H9 (cell line): ENCODE results near the gene ELAPOR1. TPM values are rescaled to one million over a fixed set of nuclear protein-coding genes. Genes with fewer than 3 reads are reported as not detected.

ENCODE experiments used
- DNase-seq: peaks from one replicate; pipeline ENCODE4 v3.0.0-alpha.2; 2017
- H2AFZ ChIP-seq: one replicate; pipeline ENCODE4 v1.6.1; 2013; ENCODE audit warnings: mild to moderate bottlenecking, low read length, control low read depth, moderate library complexity
- H2AK5ac ChIP-seq: 2 replicates; pipeline ENCODE4 v1.6.1; 2013; ENCODE audit warnings: low read length, control low read depth, mixed read lengths; ENCODE audit not compliant: insufficient read length
- H2BK120ac ChIP-seq: one replicate; pipeline ENCODE4 v1.6.1; 2013; ENCODE audit warnings: low read depth, mild to moderate bottlenecking, low read length, control low read depth, inconsistent platforms; ENCODE audit not compliant: poor library complexity, severe bottlenecking
- H2BK12ac ChIP-seq: 2 replicates; pipeline ENCODE4 v1.6.1; 2013; ENCODE audit warnings: low read length, control low read depth, mixed read lengths, low read depth; ENCODE audit not compliant: insufficient read length
- H2BK15ac ChIP-seq: 2 replicates; pipeline ENCODE4 v1.6.1; 2013; ENCODE audit warnings: low read depth, low read length, control low read depth
- H2BK20ac ChIP-seq: one replicate; pipeline ENCODE4 v1.6.1; 2013; ENCODE audit warnings: low read depth, mild to moderate bottlenecking, low read length, control low read depth, inconsistent platforms; ENCODE audit not compliant: poor library complexity, severe bottlenecking
- H2BK5ac ChIP-seq: 2 replicates; pipeline ENCODE4 v1.6.1; 2013; ENCODE audit warnings: low read length, control low read depth, mixed read lengths; ENCODE audit not compliant: insufficient read length
- H3K14ac ChIP-seq: 2 replicates; pipeline ENCODE4 v1.6.1; 2013; ENCODE audit warnings: low read length, control low read depth; ENCODE audit not compliant: insufficient read depth
- H3K18ac ChIP-seq: 2 replicates; pipeline ENCODE4 v1.6.1; 2013; ENCODE audit warnings: low read depth, mild to moderate bottlenecking, mixed read lengths, low read length, control low read depth; ENCODE audit not compliant: insufficient read length
- H3K23ac ChIP-seq: 2 replicates; pipeline ENCODE4 v1.6.1; 2013; ENCODE audit warnings: low read length, control low read depth, mixed read lengths, low read depth; ENCODE audit not compliant: insufficient read length
- H3K23me2 ChIP-seq: 2 replicates; pipeline ENCODE4 v1.6.1; 2013; ENCODE audit warnings: low read depth, mild to moderate bottlenecking, mixed read lengths, low read length, control low read depth; ENCODE audit not compliant: insufficient read length, poor library complexity, severe bottlenecking
- H3K27ac ChIP-seq: 2 replicates; pipeline ENCODE4 v1.5.1; 2013; ENCODE audit warnings: low read length, control low read depth, mixed read lengths, low read depth; ENCODE audit not compliant: insufficient read length
- H3K27me3 ChIP-seq: 2 replicates; pipeline ENCODE4 v1.6.1; 2013; ENCODE audit warnings: low read length, control low read depth, inconsistent platforms; ENCODE audit not compliant: insufficient read depth
- H3K4ac ChIP-seq: 2 replicates; pipeline ENCODE4 v1.6.1; 2013; ENCODE audit warnings: low read depth, mild to moderate bottlenecking, control low read depth, inconsistent platforms, low read length, moderate library complexity
- H3K4me1 ChIP-seq: 2 replicates; pipeline ENCODE4 v1.6.1; 2013; ENCODE audit warnings: low read length, control low read depth, inconsistent platforms; ENCODE audit not compliant: insufficient read depth
- H3K4me2 ChIP-seq: 2 replicates; pipeline ENCODE4 v1.6.1; 2013; ENCODE audit warnings: low read length, control low read depth, mixed read lengths; ENCODE audit not compliant: insufficient read length, insufficient read depth
- H3K56ac ChIP-seq: 2 replicates; pipeline ENCODE4 v1.6.1; 2013; ENCODE audit warnings: low read depth, mild to moderate bottlenecking, mixed read lengths, low read length, control low read depth; ENCODE audit not compliant: insufficient read length
- H3K79me1 ChIP-seq: 2 replicates; pipeline ENCODE4 v1.6.1; 2013; ENCODE audit warnings: low read depth, mild to moderate bottlenecking, moderate library complexity, low read length, control low read depth, inconsistent platforms; ENCODE audit not compliant: insufficient read depth, poor library complexity, severe bottlenecking
- H3K79me2 ChIP-seq: 2 replicates; pipeline ENCODE4 v1.6.1; 2013; ENCODE audit warnings: low read length, control low read depth, inconsistent platforms; ENCODE audit not compliant: insufficient read depth
- H3K9ac ChIP-seq: 2 replicates; pipeline ENCODE4 v1.6.1; 2013; ENCODE audit warnings: low read length, control low read depth, mixed read lengths; ENCODE audit not compliant: insufficient read length; ENCODE audit errors: extremely low read depth
- H3K9me3 ChIP-seq: one replicate; pipeline ENCODE4 v1.6.1; 2013; ENCODE audit warnings: low read depth, low read length, inconsistent platforms; ENCODE audit not compliant: control insufficient read depth
- H3T11ph ChIP-seq: one replicate; pipeline ENCODE4 v1.6.1; 2013; ENCODE audit warnings: mild to moderate bottlenecking, low read length, control low read depth, inconsistent platforms
- H4K20me1 ChIP-seq: one replicate; pipeline ENCODE4 v1.6.1; 2013; ENCODE audit not compliant: control insufficient read depth, insufficient read length, insufficient read depth
- H4K5ac ChIP-seq: 2 replicates; pipeline ENCODE4 v1.6.1; 2013; ENCODE audit warnings: low read depth, mild to moderate bottlenecking, mixed read lengths, low read length, control low read depth; ENCODE audit not compliant: insufficient read length
- H4K8ac ChIP-seq: replicated peaks from 2 replicates; pipeline ENCODE4 v1.6.1; 2013; ENCODE audit warnings: low read length, control low read depth, mixed read lengths, low read depth; ENCODE audit not compliant: insufficient read length
- H4K91ac ChIP-seq: 2 replicates; pipeline ENCODE4 v1.6.1; 2013; ENCODE audit warnings: low read depth, mild to moderate bottlenecking, moderate library complexity, mixed read lengths, low read length, control low read depth; ENCODE audit not compliant: insufficient read length
- H3K27ac Mint-ChIP-seq, 3 experiments: 2 replicates in 2 of 3; 3 replicates in 1 of 3; pipeline ENCODE4 v1.8.0; 2020 to 2021; ENCODE audit warnings: mixed read lengths in 3 of 3, mild to moderate bottlenecking in 1 of 3, moderate library complexity in 1 of 3
- H3K27me3 Mint-ChIP-seq: 2 replicates; pipeline ENCODE4 v1.8.0; 2021; ENCODE audit warnings: low read depth, mild to moderate bottlenecking, moderate library complexity, mixed read lengths
- H3K36me3 Mint-ChIP-seq, 3 experiments: 2 replicates in 2 of 3; 3 replicates in 1 of 3; pipeline ENCODE4 v1.8.0; 2020 to 2021; ENCODE audit warnings: low read depth in 3 of 3, mixed read lengths in 3 of 3; ENCODE audit not compliant: insufficient read depth in 1 of 3
- H3K4me1 Mint-ChIP-seq, 2 experiments: 2 replicates each; pipeline ENCODE4 v1.8.0; 2020; ENCODE audit warnings: mixed read lengths in 2 of 2
- H3K4me3 Mint-ChIP-seq, 2 experiments: 2 replicates in 1 of 2; 3 replicates in 1 of 2; pipeline ENCODE4 v1.8.0; 2020 to 2021; ENCODE audit warnings: mild to moderate bottlenecking in 2 of 2, mixed read lengths in 2 of 2, moderate library complexity in 1 of 2
- H3K9me3 Mint-ChIP-seq, 2 experiments: 2 replicates in 1 of 2; 3 replicates in 1 of 2; pipeline ENCODE4 v1.8.0; 2020; ENCODE audit warnings: mild to moderate bottlenecking in 2 of 2, mixed read lengths in 2 of 2, moderate library complexity in 1 of 2
- WGBS: extraction: QIAGEN DNeasy Blood & Tissue Kit; methylation state at CpG from one replicate; pipeline ENCODE4 v1.1.7; 2013; ENCODE audit warnings: missing lambda C conversion rate, low lambda C conversion rate, mixed read lengths; ENCODE audit not compliant: insufficient read length; ENCODE audit errors: extremely low coverage; 5-methylcytosine and 5-hydroxymethylcytosine counted together
- total RNA-seq: library from RNA; stranded (reverse); gene quantifications from 2 replicates; pipeline ENCODE4 v1.2.1, GENCODE V29; 2021
- TF ChIP-seq, protein P1 (sequence below): fragments of 200-600 bp; sonication (generic); conservative IDR thresholded peaks from 3 replicates; pipeline ENCODE4 v1.8.0; 2021; ENCODE audit warnings: antibody characterized with exemption, mild to moderate bottlenecking

Gene ELAPOR1
- total RNA-seq, 1 experiment from 2014 or later = 0.55 TPM

DNA sequence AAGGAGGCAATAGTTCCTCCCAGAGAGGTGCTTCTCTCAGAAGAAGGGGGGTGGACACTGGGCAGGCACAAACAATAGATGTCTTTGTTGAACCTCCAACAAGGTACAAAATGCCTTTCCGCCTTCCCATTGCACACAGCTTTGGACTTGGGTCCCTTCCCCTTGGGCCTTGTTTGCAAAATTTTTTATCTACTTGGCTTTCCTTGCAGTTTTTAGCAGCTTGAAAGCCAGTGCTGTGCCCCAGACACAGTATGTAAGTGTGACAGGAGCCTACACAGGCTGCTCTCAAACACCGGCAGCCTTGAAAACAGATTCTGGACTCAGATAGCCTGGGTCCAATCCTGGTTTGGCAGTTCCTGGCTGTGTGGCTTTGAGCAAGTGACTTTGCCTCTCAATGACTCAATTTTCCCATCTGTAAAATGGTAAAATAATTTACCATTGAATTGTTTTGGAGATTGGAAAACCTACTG is 43.0 kb downstream of the ELAPOR1 start:
- H3K9ac ChIP-seq = no peak overlapping the region
- H3K4ac ChIP-seq = no peak overlapping the region
- H3K23ac ChIP-seq = no peak overlapping the region
- H3K56ac ChIP-seq = no peak overlapping the region
- H3K23me2 ChIP-seq = no peaks in the 10 kb centered on the region
- Mint-ChIP-seq H3K27me3 (no peaks in the 10 kb centered on the region), H3K9me3 (no peaks in the 10 kb centered on the region), H3K36me3 (no peaks in the 10 kb centered on the region), H3K4me1 (peaks cover 5 to 8% of the 10 kb centered on the region in 2 experiments), H3K27ac (no peak overlapping the region; a peak in 1 of 7 replicates), H3K4me3 (no peak overlapping the region)
- H2BK5ac ChIP-seq = no peak overlapping the region
- H2AFZ ChIP-seq = no peak overlapping the region
- H4K8ac ChIP-seq = no peak overlapping the region
- no peaks in the 10 kb centered on the region for H4K20me1 ChIP-seq
- TF ChIP-seq, protein P1, sequence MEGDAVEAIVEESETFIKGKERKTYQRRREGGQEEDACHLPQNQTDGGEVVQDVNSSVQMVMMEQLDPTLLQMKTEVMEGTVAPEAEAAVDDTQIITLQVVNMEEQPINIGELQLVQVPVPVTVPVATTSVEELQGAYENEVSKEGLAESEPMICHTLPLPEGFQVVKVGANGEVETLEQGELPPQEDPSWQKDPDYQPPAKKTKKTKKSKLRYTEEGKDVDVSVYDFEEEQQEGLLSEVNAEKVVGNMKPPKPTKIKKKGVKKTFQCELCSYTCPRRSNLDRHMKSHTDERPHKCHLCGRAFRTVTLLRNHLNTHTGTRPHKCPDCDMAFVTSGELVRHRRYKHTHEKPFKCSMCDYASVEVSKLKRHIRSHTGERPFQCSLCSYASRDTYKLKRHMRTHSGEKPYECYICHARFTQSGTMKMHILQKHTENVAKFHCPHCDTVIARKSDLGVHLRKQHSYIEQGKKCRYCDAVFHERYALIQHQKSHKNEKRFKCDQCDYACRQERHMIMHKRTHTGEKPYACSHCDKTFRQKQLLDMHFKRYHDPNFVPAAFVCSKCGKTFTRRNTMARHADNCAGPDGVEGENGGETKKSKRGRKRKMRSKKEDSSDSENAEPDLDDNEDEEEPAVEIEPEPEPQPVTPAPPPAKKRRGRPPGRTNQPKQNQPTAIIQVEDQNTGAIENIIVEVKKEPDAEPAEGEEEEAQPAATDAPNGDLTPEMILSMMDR = no peak
- no peaks in the 10 kb centered on the region for H3K79me2 ChIP-seq
- no peaks in the 10 kb centered on the region for H3K4me1 ChIP-seq
- H3K14ac ChIP-seq = no peak overlapping the region
- H3K4me2 ChIP-seq = no peak overlapping the region
- H3K79me1 ChIP-seq = no peaks in the 10 kb centered on the region
- no peak overlapping the region for H2BK120ac ChIP-seq
- no peak overlapping the region for H4K5ac ChIP-seq
- no peak overlapping the region for H2BK12ac ChIP-seq
- H2AK5ac ChIP-seq = no peak overlapping the region
- no peaks in the 10 kb centered on the region for H3K27me3 ChIP-seq
- DNase-seq = no peak
- no peak overlapping the region for H3K18ac ChIP-seq
- H2BK20ac ChIP-seq = no peak overlapping the region
- H3T11ph ChIP-seq = no peak overlapping the region
- no CpG with 5 or more reads among the region's 2 CpGs for WGBS
- no peak overlapping the region for H4K91ac ChIP-seq
- H2BK15ac ChIP-seq = no peak overlapping the region
- H3K9me3 ChIP-seq = no peaks in the 10 kb centered on the region
- H3K27ac ChIP-seq = no peak overlapping the region
